Loucy (cell line): Measurements from ENCODE around the gene MACC1.
A peak's percentile ranks its signal among the peaks of the same experiment; 100 is the strongest.

Experiments used
- H2AFZ ChIP-seq: fragments of 200-600 bp; sonication (generic); 2 replicates; pipeline ENCODE4 v1.6.0; 2016; ENCODE audit warnings: antibody characterized with exemption, mild to moderate bottlenecking, low read length, moderate library complexity
- H3F3A ChIP-seq: fragments of 200-600 bp; 2 replicates; pipeline ENCODE4 v1.6.0; 2016; ENCODE audit warnings: antibody characterized with exemption, low read depth, mild to moderate bottlenecking
- H3K27me3 ChIP-seq: fragments of 200-600 bp; sonication (generic); 2 replicates; pipeline ENCODE4 v1.6.1; 2014; ENCODE audit warnings: low read length, mild to moderate bottlenecking; ENCODE audit not compliant: insufficient read depth, poor library complexity, severe bottlenecking
- H3K36me3 ChIP-seq: fragments of 200-600 bp; sonication (generic); 2 replicates; pipeline ENCODE4 v1.6.1; 2016; ENCODE audit warnings: low read length; ENCODE audit not compliant: insufficient read depth
- H3K4me1 ChIP-seq: fragments of 200-600 bp; sonication (generic); 2 replicates; pipeline ENCODE4 v1.5.1; 2014; ENCODE audit warnings: low read length, mild to moderate bottlenecking; ENCODE audit not compliant: insufficient read depth, poor library complexity, severe bottlenecking
- H3K4me2 ChIP-seq: fragments of 200-600 bp; sonication (generic); 2 replicates; pipeline ENCODE4 v1.6.0; 2014; ENCODE audit warnings: antibody characterized with exemption, low read length, low read depth, mild to moderate bottlenecking; ENCODE audit not compliant: poor library complexity, severe bottlenecking
- H3K4me3 ChIP-seq: fragments of 200-600 bp; sonication (generic); 2 replicates; pipeline ENCODE4 v1.5.1; 2014; ENCODE audit warnings: low read length, mild to moderate bottlenecking, mixed read lengths; ENCODE audit not compliant: poor library complexity, severe bottlenecking
- H3K79me2 ChIP-seq: fragments of 200-600 bp; sonication (generic); 2 replicates; pipeline ENCODE4 v1.6.1; 2014; ENCODE audit warnings: low read length; ENCODE audit not compliant: insufficient read depth
- H3K9ac ChIP-seq: fragments of 200-600 bp; sonication (generic); 2 replicates; pipeline ENCODE4 v1.6.0; 2014; ENCODE audit warnings: mild to moderate bottlenecking, low read depth, low read length, moderate library complexity; ENCODE audit not compliant: poor library complexity, severe bottlenecking
- H3K9me2 ChIP-seq: fragments of 200-600 bp; sonication (generic); replicated peaks from 2 replicates; pipeline ENCODE4 v1.6.1; 2016; ENCODE audit warnings: low read depth, low read length, mixed read lengths
- H3K9me3 ChIP-seq: fragments of 200-600 bp; sonication (generic); 2 replicates; pipeline ENCODE4 v1.6.1; 2014; ENCODE audit warnings: mild to moderate bottlenecking, antibody characterized with exemption, low read length, low read depth; ENCODE audit not compliant: insufficient read depth
- H4K20me1 ChIP-seq: fragments of 200-600 bp; sonication (generic); 2 replicates; pipeline ENCODE4 v1.6.0; 2014; ENCODE audit warnings: antibody characterized with exemption, low read length, mild to moderate bottlenecking; ENCODE audit not compliant: insufficient read depth, poor library complexity, severe bottlenecking
- EZH2phosphoT487 ChIP-seq: fragments of 200-600 bp; IDR thresholded peaks from 2 replicates; pipeline ENCODE4 v1.6.1; 2018; ENCODE audit warnings: antibody characterized with exemption, mild to moderate bottlenecking, moderate library complexity, borderline replicate concordance
- TF ChIP-seq, protein P1 (sequence below): fragments of 200-600 bp; sonication (generic); conservative IDR thresholded peaks from 2 replicates; pipeline ENCODE4 v1.5.1; 2014; ENCODE audit warnings: mild to moderate bottlenecking, antibody characterized with exemption, low read length

The MACC1 gene

DNA sequence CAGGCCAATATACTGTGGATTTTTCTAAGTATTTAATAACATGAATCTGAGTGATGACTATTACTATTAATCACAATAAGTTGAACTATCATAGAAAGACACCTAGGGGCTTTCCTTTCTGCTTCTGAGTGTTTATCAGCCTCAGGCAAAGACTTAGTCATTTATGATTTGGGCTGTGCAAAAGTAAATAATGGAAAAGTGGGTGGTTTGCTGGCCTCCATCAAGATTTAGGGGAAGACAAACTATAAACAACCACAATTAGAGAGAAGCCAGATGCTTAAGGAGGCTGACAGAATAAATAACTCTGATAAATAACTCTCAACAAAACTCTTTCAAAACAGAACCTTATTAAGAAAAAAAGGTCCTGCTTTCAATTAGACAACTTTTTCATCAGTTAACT is 64.7 kb downstream of the MACC1 start:
- Histone ChIP-seq H3K9me3 (no peaks in the 10 kb centered on the region), H3K27me3 (no peaks in the 10 kb centered on the region), H3K9ac (no peak overlapping the region), H3K36me3 (no peaks in the 10 kb centered on the region), H2AFZ (no peak overlapping the region), H3K79me2 (no peaks in the 10 kb centered on the region), H3K4me2 (peak overlapping the region; percentile 62), H4K20me1 (no peaks in the 10 kb centered on the region), H3K4me3 (peak overlapping the region; percentile 48), H3F3A (no peaks in the 10 kb centered on the region), H3K9me2 (no peaks in the 10 kb centered on the region), H3K4me1 (peaks cover 22% of the 10 kb centered on the region)
- no peak for TF ChIP-seq EZH2phosphoT487
- TF ChIP-seq, protein P1, sequence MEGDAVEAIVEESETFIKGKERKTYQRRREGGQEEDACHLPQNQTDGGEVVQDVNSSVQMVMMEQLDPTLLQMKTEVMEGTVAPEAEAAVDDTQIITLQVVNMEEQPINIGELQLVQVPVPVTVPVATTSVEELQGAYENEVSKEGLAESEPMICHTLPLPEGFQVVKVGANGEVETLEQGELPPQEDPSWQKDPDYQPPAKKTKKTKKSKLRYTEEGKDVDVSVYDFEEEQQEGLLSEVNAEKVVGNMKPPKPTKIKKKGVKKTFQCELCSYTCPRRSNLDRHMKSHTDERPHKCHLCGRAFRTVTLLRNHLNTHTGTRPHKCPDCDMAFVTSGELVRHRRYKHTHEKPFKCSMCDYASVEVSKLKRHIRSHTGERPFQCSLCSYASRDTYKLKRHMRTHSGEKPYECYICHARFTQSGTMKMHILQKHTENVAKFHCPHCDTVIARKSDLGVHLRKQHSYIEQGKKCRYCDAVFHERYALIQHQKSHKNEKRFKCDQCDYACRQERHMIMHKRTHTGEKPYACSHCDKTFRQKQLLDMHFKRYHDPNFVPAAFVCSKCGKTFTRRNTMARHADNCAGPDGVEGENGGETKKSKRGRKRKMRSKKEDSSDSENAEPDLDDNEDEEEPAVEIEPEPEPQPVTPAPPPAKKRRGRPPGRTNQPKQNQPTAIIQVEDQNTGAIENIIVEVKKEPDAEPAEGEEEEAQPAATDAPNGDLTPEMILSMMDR: no peak

GRCh38 chr7:20151708-20152456 is 65.3 kb downstream of the MACC1 start:
- Histone ChIP-seq H3K9ac (peak overlapping the region; percentile 47), H2AFZ (peak overlapping the region; percentile 63; the same call in 1 of the 2 replicates), H3K9me2 (no peaks in the 10 kb centered on the region), H3K4me3 (peak overlapping the region; percentile 48), H3K27me3 (no peaks in the 10 kb centered on the region), H3F3A (no peaks in the 10 kb centered on the region), H3K4me2 (peak overlapping the region; percentile 62), H4K20me1 (no peaks in the 10 kb centered on the region), H3K9me3 (no peaks in the 10 kb centered on the region), H3K4me1 (peaks cover 22% of the 10 kb centered on the region), H3K79me2 (no peaks in the 10 kb centered on the region), H3K36me3 (no peaks in the 10 kb centered on the region)
- TF ChIP-seq EZH2phosphoT487: no peak
- TF ChIP-seq, protein P1: no peak

GRCh38 chr7:20146451-20146850 is 70.7 kb downstream of the MACC1 start:
- no peaks in the 10 kb centered on the region for H4K20me1 ChIP-seq
- H3K9me2 ChIP-seq: no peaks in the 10 kb centered on the region
- H3K4me3 ChIP-seq: no peak overlapping the region
- H2AFZ ChIP-seq: no peak overlapping the region
- peaks cover 6% of the 10 kb centered on the region for H3K4me1 ChIP-seq
- no peak overlapping the region for H3K9ac ChIP-seq
- TF ChIP-seq, protein P1: no peak
- no peaks in the 10 kb centered on the region for H3K27me3 ChIP-seq
- no peaks in the 10 kb centered on the region for H3F3A ChIP-seq
- no peaks in the 10 kb centered on the region for H3K79me2 ChIP-seq
- no peaks in the 10 kb centered on the region for H3K36me3 ChIP-seq
- H3K4me2 ChIP-seq: no peak overlapping the region
- no peaks in the 10 kb centered on the region for H3K9me3 ChIP-seq
